NOMO-1 treated with dmso at 0.1 percent for 144 hours (cell line): Measurements from ENCODE around the gene DNAJC11.
"Not testable (repeated sequence)": the region's sequence is repeated elsewhere in the genome, so short reads cannot be mapped to it uniquely, and the experiment has no call there.

Experiments
- DNase-seq: peaks from one replicate; lab custom pipeline; 2025; ENCODE audit not compliant: unreplicated experiment; lab: John Stamatoyannopoulos, UW

DNAJC11 gene

DNA sequence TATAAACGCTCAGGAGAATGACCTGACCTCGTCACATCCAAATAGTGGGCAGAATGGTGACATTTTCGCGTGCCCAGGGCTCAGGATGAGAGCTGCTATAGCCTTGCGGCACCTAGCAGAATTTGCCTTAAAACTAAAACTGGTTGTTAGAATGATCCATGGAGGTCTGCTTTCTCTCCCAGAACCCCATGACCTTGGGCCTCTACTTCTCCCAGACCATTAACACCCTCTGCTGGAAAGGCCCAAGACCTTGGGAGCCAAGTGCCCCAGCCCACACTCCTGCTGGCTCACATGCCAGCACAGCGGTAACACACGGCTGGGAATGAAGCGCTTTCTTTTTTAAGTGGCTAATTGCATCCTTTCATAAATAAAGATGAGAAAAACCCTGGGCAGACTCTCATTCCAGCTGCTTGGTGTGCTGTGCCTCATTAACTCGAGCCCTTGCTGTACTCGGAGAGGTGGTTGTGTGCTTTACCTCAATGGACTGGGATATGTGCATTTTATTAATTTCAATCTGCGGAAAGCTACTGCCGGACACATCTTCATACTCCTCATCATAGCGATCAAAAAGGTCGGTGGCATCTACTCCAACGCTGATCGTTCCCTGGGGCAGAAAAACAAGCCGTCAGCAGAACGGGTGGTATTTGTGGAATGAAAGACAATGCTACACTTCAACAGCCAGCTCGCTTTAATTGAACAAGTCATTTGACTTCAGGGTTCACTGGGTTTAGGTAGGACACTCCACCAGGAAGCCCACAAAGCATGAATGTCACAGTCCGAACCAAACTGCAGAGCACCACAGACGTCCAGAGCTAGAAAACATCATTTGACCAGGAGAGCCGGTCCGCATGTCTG lies 48.0 kb downstream of the DNAJC11 start:
- no peak for DNase-seq

DNA sequence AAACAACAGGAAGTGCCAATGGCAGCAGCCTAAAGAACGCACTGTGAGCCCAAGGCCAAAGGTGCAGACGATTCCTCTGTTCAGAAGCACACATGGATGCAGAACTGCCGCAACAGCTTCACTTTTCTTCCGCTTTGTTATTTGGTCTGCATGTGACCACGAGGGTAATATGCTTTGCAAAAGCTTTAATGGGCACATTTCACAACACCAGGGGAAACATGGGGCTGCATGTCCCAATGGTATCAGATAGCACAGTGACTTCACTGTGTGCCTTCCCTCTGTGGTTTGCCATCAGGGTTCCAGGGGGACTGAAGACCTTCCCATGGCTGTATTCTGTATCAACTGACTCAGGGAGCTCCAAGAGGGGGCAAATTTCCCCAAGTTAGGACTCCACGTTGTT lies 48.6 kb downstream of the DNAJC11 start:
- DNase-seq: peak; percentile 2

DNA sequence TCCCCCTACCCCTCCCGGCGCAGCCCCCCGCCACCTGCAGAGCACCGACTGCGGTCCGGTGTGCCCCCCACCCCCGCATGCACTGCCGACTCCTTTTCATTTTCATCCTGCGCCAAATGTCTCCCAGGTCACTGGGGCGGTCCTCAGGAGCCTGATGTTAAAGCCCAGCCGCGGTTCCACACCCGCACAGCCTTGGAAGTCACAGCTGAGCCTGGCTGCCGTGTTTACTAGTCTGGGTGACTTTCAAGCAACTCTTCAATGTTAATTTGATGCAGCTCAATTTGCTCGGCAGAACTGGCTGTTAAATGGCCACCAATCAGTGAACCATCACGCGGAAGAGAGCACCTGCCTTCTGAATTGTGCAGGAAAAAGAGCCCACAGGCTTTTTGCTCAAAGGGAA lies 49.7 kb downstream of the DNAJC11 start:
- no peak for DNase-seq

DNA sequence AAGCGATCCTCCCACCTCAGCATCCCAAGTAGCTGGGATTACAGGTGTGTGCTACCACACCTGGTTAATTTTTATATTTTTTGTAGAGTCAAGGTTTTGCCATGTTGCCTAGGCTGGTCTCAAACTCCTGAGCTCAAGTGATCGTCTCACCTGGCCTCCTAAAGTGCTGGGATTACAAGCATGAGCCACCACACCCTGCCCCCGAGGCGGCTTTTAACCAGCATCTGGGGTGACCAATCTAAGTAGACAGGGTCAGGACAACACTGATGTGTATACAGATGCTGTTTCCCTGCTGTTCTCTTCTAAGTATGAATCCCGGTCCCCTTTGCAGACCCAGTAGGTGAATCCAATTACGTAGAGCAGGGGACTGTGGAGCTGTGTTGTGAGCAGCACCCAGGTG lies 53.1 kb downstream of the DNAJC11 start:
- DNase-seq: no peak

DNA sequence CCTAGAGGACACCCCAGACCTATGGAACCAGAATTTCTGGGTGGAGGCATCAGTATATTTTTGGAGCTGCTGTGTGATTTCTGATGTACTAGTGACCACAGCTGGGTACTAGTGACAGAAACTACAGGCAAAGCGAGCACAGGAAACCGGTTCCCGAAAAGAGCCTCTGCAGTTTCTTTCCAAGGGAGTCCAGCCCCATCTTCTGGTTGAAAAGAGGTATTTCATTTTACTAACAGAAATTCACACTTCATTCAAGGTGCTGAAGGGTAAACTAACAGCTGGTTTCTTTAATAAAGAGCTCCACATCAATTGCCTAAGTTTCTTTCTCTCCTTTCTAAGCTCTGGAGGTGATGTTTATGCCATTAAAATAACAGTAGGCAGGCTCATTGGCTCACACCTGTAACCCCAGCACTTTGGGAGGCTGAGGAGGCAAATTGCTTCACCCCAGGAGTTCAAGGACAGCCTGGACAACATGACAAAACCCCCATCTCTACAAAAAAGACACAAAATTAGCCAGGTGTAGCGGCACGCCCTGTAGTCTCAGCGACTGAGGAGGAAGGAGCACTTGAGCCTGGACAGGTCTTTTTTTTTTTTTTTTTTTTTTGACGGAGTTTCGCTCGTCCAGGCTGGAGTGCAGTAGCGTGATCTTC lies 55.0 kb downstream of the DNAJC11 start:
- no peak for DNase-seq

DNA sequence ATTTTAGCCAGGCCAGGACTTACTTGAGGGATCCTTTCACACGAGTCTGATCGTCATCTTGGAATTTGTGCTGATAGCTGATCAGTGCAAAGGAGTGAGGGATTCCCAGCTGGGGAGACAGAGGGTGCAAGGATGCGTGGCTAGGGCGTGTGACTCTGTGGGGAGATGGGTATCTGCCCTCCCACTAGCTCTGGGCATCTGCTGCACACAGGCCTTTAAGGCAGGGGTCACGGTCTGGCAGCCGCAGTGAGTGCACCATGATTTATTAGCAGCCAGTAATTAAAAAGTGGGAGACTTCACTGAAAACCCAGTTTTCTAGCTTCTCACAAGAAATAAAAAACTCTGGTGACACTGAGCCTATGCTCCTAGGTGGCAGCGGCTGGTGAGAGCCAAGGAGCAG lies 56.6 kb downstream of the DNAJC11 start:
- DNase-seq: no peak

DNA sequence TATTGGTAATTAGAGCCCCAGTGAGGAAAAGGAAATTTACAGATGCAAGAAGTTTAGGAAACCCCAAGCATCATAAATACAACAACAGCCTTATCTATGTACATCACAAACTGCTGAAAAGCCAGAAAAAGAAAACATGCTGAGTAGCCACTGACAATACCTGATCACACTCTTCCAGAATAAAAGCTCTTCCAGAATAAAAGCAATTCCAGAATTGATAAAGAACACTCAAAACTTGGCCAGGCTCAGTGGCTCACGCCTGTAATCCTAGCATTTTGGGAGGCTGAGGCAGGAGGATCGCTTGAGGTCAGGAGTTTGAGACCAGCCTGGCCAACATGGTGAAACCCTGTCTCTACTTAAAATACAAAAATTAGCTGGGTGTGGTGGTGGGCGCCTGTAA lies 60.7 kb downstream of the DNAJC11 start:
- DNase-seq: not testable (repeated sequence)

DNA sequence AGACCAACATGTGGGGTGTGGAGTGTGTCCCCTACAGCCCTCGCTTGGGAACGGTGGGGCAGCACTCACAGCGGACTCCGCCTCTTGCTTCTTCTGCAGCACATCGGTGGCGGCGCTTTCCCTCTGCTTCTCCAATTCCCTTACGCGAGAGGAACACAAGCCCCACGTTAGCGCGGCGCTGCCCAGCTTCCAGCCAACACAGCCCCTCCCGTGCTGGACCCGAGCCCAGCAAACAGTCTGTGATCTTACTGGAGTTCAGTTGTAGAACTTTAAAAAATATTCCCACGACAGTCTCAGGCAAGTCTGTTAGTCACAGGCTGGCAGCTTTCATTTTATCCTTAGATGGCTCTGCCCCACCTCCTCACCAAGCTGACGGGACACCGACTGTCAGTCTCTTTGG lies 63.4 kb downstream of the DNAJC11 start:
- DNase-seq: no peak

DNA sequence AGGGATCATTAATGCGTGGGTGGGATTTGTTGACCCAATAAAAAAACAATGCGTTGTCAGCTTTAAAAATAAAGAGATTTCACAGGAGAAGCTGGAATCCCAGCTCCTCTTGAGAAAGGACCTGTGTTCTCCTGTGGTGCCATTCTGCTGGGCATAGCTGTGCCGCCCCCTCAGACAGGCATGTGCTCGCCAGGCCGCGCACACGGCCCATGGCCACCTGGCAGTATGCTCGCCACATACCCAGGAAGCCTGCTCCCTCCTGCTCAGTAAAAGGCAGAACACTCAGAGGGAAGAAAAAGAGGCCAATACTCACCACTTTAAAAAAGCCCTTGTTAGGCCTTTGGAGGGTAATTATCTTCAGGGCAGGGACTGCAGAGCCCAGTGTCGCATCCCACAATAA lies 63.8 kb downstream of the DNAJC11 start:
- DNase-seq: no peak

DNA sequence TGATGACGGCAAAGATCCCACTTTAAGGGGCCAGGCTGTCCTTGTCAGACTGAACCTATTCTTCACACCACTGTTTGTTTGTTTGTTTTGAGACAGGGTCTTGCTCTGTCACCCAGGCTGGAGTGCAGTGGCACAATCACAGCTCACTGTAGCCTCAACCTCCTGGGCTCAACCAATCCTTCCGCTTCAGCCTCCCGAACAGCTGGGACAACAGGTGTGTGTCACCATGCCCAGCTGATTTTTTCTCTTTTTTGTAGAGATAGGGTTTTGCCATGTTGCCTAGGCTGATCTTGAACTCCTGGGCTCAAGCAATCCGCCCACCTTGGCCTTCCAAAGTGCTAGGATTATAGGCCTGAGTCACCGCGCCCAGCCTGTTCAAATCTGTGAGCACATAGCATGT lies 64.8 kb downstream of the DNAJC11 start:
- DNase-seq: not testable (repeated sequence)

DNA sequence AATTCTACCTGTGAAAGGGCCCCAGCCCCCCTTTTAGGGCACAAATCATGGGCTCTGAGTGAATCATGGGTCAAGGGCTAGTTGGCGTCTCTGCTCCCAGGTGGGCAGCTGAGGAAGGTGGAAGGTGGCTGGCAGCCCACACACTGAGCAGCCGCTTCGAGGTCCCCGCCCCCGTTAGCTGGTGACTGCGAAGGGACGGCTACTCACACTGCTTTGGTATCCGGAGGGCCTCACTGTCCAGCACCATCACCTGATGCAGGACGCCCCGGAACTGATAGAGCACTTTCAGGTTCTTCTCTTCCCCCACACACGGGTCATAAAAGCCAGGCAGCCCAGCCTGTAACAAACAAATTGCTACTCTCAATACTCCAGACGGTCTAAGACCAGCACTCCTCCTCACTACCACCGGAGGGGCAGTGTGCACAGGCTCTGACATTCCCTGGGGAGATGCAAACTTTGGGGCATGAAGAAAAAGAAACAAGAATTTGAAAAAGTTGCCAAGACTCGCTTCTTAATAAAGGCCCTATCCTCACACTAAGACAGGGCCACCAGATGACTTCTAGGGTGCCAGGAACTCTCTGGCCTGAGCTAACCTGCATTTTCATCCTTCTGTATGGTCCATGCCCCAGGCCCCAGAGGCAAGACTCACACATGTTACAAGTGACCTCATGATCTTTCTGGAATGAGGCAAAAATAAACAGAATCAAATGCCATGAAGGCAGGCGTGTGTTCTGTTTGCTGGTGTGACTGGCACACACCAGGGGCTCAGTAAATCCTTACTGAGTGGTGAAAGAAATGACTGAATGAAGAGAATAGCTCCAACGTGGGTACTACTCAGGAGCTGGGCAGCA lies 65.5 kb downstream of the DNAJC11 start:
- no peak for DNase-seq

DNA sequence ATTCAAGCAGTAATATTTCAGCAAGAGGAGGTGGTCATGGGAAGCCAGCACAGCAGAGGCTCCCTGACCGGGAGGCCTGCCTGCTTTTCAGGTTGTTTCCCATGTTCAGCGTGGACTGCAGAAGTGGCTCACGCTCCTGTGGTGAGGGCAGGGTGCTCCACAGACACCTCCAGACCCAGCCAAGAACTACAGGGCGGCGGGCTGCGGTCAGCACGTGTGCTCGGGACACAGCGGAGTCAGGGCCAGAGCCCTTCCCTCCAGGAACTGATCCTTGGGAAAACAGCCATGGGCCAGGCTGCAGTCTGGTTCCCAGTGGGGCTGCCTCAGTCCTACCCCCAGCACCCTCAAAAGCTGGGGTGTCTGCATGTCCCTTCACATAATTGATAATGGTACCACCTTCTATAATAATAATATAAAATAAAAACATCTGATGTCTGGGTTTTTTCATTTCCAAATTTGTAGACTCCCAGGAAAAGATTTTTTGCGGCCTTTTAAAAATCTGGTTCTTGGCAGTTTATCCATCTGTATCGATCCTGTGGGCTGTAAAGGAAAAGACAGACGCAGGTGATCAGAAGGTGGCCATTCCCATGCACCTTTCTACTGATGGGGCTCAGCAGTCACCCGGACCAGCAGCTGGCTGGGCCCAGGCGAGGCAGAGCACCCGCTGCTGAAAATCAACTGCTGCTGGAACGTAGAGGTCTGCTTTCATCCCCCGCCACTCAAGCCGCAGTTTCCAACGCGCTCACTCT lies 66.3 kb downstream of the DNAJC11 start:
- DNase-seq: no peak

DNA sequence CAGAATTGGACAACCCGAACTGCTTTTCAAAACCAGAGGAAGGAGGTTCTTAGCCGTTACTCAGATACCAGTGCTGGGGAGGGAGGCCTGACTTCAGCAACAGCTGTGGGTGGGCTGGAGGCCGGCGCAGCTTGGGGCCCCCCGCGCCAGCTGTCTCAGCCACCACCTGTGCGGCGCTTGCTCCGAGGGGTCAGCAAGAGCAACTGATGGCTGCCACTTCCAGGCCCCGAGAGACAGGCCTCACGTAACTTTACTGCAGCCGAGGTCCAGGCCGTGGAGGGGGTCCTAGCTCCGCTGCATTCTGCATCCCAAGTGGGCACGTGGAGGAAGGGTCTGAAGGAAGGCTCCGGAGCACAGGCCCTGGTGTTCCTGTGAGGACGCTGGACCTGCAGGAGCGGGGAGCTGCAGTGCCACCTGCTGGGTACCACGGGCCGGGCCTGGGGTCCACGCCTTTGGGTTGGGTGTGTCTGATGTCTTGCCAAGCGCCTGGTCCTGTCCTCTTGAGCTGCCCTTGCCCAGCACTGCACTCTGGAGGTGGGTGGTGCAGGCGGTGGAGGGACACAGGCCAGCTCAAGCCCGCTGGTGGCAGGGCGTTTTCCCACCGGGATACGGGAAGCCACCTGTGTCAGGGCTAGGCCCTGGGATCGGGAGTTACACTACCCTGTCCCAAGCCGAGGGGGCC lies 67.1 kb downstream of the DNAJC11 start:
- no peak for DNase-seq

DNA sequence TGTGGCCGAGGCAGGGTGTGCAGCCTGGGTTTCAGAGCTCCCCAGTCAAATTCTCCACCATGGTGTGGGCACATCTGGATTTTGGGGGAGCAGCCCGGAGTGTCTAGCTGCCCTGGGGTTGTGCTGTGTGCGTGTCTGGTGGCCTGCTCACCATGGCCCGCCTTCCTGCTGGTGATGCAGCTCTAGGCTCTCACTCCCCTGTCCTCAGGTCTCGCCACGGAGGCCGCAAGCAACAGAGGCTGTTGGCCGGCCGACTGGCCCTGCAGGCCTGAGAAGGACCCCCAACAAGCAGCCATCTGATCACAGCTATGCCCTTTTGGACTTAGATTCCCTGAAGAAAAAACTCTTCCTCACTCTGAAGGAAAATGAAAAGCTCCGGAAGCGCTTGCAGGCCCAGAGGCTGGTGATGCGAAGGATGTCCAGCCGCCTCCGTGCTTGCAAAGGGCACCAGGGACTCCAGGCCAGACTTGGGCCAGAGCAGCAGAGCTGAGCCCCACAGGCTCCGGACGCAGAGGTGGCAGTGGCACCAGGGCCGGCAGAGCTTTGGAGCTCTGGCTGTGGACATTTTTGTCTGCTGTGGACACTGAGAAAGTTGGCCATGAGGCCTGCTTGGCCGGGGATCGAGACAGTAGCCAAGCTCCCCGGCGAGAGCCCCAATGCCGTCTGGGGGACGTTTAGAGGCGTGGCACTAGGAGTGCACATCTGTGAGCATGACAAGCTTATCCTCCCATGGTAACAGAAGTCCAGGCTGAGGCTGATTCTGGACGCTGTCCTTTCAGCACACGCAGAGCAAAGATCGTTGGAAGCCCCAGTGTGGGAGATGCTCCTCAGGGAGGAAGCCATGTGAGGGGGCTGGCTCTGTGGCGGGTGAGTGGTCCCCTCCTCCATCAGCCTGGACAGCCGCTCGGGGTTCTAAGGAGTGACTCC lies 68.8 kb downstream of the DNAJC11 start:
- DNase-seq: no peak

DNA sequence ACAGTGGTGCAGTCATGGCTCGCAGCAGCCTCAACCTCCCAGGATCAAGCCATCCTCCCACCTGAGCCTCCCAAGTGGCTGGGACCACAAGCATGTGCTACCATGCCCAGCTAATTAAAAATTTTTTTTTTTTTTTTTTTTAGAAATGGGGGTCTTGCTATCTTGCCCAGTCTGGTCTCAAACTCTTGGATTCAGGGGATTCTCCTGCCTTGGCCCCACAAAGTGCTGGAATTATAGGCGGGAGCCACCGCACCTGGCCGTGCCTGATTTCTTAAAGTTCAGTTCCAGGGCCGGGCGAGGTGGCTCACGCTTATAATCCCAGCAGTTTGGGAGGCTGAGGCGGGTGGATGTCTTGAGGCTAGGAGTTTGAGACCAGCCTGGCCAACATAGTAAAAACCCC lies 70.6 kb downstream of the DNAJC11 start:
- no peak for DNase-seq

DNA sequence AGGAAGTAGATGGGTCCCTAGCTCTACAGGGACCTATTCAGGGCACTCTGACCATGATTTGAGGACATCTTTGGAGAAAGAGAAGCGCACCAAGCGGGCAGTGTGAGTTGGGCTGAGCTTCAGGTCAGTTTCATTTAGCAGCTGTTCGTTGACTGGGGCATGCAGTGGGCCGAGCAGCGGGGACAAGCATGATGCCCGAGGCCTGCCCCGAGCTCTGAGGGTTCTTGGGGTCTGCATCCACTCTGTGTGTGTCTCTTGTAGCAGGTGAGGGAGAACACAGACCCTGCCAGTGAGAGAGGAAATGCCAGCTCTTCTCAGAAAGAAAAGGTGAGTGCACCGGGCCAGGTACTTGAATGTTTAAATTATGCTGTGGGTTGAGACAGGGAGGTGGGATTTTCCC lies 71.6 kb downstream of the DNAJC11 start:
- no peak for DNase-seq

DNA sequence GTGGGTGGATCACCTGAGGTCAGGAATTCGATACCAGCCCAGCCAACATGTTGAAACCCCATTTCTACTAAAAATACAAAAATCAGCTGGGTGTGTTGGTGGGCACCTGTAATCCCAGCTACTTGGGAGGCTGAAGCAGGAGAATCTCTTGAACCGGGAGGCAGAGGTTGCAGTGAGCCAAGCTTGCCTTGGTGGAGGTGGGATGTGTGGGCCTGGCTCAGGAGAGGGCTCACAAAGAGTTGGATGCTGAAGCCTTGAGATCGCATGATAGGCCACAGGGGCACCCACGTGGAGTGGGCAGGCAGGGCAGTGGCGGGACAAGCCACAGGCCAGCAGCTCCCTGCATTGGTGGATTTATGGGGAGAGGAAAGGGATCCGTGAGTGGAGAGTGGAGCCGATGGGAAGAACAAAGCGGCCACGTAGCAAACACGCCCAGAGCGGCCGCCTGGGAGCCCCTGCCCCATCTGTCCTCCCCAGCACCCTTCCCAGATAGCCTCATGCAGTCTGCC lies 72.6 kb downstream of the DNAJC11 start:
- DNase-seq: no peak

DNA sequence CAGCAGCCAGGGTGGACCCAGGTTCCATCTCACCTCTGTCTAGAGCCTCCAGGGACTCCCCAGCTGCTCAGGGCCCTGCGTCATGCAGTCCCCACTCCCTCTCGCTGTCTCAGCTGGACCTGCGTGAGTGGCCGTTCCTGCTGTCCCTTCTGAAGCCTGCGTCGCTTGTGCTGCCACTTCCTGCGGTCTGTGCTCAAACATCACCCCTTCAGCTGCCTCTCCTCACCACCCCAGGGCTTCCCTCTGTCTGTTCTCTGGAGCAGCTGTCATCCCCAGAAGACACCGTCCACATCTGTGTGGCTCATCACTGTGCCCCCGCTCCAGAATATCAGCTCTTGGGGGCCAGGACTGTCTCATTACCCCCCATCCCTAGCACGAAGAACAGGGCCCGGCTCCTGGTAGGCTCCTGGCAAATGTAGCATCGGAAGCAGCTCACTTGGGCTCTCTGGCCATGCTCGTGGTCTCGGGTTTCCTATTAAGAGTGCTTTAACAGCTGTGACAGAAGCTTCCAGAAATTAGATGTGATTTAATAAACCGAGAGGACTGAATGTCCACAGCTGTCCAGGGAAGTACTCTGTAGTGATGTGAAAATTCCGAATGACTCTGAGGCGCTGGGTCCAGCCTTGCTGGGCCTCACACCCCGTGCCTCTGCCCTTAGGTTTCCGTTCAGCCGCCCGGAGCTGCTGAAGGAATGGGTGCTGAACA lies 73.6 kb downstream of the DNAJC11 start:
- no peak for DNase-seq

DNA sequence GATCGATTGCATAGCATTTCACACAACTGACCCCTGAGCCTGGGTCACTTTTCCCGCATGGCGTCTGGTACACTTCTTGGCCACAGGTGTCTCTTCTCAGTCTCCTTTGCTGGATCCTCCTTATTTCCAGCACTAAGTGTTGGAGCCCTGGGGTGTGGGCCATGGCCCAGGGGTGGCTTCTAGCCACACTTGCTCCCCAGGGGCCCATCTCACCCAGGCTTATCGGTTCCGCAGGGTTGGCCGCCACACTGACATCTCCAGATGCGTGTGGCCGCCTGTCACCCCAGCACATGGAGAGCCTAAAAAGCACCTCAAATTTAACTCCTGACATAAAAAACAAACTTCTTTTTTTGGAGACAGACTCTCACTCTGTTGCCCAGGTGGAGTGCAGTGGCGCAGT lies 74.6 kb downstream of the DNAJC11 start:
- DNase-seq: no peak
